GM18951 (cell line): ENCODE data around the gene PXDN.

Experiments used
- POLR2A ChIP-seq: IDR thresholded peaks from 4 replicates; pipeline ENCODE4 v1.6.1; 2011; ENCODE audit warnings: mild to moderate bottlenecking; ENCODE audit not compliant: insufficient read length, insufficient read depth; ENCODE audit errors: extremely low read depth
- in situ Hi-C: fragments of 300-500 bp; cut with MboI; formaldehyde crosslinking; loops from one replicate; pipeline ENCODE4 v1.12.0; 2022; ENCODE audit warnings: low sequenced_read_pairs, mixed read lengths, inconsistent platforms; ENCODE audit not compliant: unreplicated experiment

The PXDN gene

GRCh38 chr2:1649103-1650084 lies 94.9 kb downstream of the PXDN start:
- in situ Hi-C loops, result no loop called here

GRCh38 chr2:1648241-1649102 lies 95.8 kb downstream of the PXDN start:
- TF ChIP-seq POLR2A, result no peak
- in situ Hi-C loops, result no loop called here

More at GRCh38 chr2:1649103-1650084, 94.9 kb downstream of the PXDN start:
- no peak for TF ChIP-seq POLR2A

GRCh38 chr2:1647417-1648240 lies 96.7 kb downstream of the PXDN start:
- in situ Hi-C loops, result no loop called here
- no peak for TF ChIP-seq POLR2A

- in situ Hi-C loops, result no loop called here
- TF ChIP-seq POLR2A, result no peak
These were observed 98.4 kb downstream of the PXDN start for GRCh38 chr2:1645761-1646476.

- TF ChIP-seq POLR2A, result no peak
- in situ Hi-C loops, result no loop called here
These were observed 99.9 kb downstream of the PXDN start for GRCh38 chr2:1644427-1644826.

- TF ChIP-seq POLR2A, result no peak
- in situ Hi-C loops, result no loop called here
These were observed 101.2 kb downstream of the PXDN start for GRCh38 chr2:1642993-1643619.

GRCh38 chr2:1642066-1642861 lies 102.1 kb downstream of the PXDN start:
- TF ChIP-seq POLR2A, result no peak
- in situ Hi-C loops, result no loop called here

- TF ChIP-seq POLR2A, result no peak
- in situ Hi-C loops, result no loop called here
These were observed 102.8 kb downstream of the PXDN start for GRCh38 chr2:1641523-1641922.

- in situ Hi-C loops, result no loop called here
- no peak for TF ChIP-seq POLR2A
These were observed 103.8 kb downstream of the PXDN start for GRCh38 chr2:1640301-1641135.

- in situ Hi-C loops, result no loop called here
- TF ChIP-seq POLR2A, result no peak
These were observed 105.0 kb downstream of the PXDN start for GRCh38 chr2:1639086-1639858.
